NCI-H2196 (cell line): ENCODE results near the gene HLA-F.

Experiments used
- DNase-seq: peaks from one replicate; lab custom pipeline; 2025; ENCODE audit not compliant: unreplicated experiment; lab: John Stamatoyannopoulos, UW

HLA-F gene

GRCh38 chr6:29742127-29742526 lies 18.9 kb downstream of the HLA-F start:
- no peak for DNase-seq

- DNase-seq: no peak
Observed at GRCh38 chr6:29743025-29743424, 19.8 kb downstream of the HLA-F start.

GRCh38 chr6:29743568-29743967 lies 20.3 kb downstream of the HLA-F start:
- no peak for DNase-seq

- no peak for DNase-seq
Observed at GRCh38 chr6:29744131-29744530, 20.9 kb downstream of the HLA-F start.

GRCh38 chr6:29744621-29745020 lies 21.4 kb downstream of the HLA-F start:
- DNase-seq: no peak

GRCh38 chr6:29745386-29745785 lies 22.2 kb downstream of the HLA-F start:
- no peak for DNase-seq

GRCh38 chr6:29745855-29746449 lies 22.7 kb downstream of the HLA-F start:
- DNase-seq: no peak

GRCh38 chr6:29746846-29747687 lies 23.8 kb downstream of the HLA-F start:
- DNase-seq: no peak

- no peak for DNase-seq
Observed at GRCh38 chr6:29747688-29748250, 24.5 kb downstream of the HLA-F start.

GRCh38 chr6:29748391-29749307 lies 25.4 kb downstream of the HLA-F start:
- peak; percentile 88 for DNase-seq

- peak; percentile 32 for DNase-seq
Observed at GRCh38 chr6:29749308-29749662, 26.1 kb downstream of the HLA-F start.

GRCh38 chr6:29749668-29750067 lies 26.4 kb downstream of the HLA-F start:
- no peak for DNase-seq

GRCh38 chr6:29750709-29751108 lies 27.5 kb downstream of the HLA-F start:
- DNase-seq: no peak

GRCh38 chr6:29751480-29751879 lies 28.2 kb downstream of the HLA-F start:
- no peak for DNase-seq

- peak; percentile 87 for DNase-seq
Observed at GRCh38 chr6:29752451-29753308, 29.4 kb downstream of the HLA-F start.

- no peak for DNase-seq
Observed at GRCh38 chr6:29753309-29753644, 30.0 kb downstream of the HLA-F start.

GRCh38 chr6:29755295-29755871 lies 32.1 kb downstream of the HLA-F start:
- DNase-seq: no peak

GRCh38 chr6:29757282-29757681 lies 34.0 kb downstream of the HLA-F start:
- no peak for DNase-seq

- DNase-seq: no peak
Observed at GRCh38 chr6:29757701-29758293, 34.6 kb downstream of the HLA-F start.

- DNase-seq: no peak
Observed at GRCh38 chr6:29758761-29759160, 35.5 kb downstream of the HLA-F start.
